H9 (cell line): ENCODE measurements around the gene ZNF319. TPM values are rescaled to one million over a fixed set of nuclear protein-coding genes. Genes with fewer than 3 reads are reported as not detected.

Source experiments
- DNase-seq: peaks from one replicate; pipeline ENCODE4 v3.0.0-alpha.2; 2017
- H2AFZ ChIP-seq: one replicate; pipeline ENCODE4 v1.6.1; 2013; ENCODE audit warnings: mild to moderate bottlenecking, low read length, control low read depth, moderate library complexity
- H2AK5ac ChIP-seq: 2 replicates; pipeline ENCODE4 v1.6.1; 2013; ENCODE audit warnings: low read length, control low read depth, mixed read lengths; ENCODE audit not compliant: insufficient read length
- H2BK120ac ChIP-seq: one replicate; pipeline ENCODE4 v1.6.1; 2013; ENCODE audit warnings: low read depth, mild to moderate bottlenecking, low read length, control low read depth, inconsistent platforms; ENCODE audit not compliant: poor library complexity, severe bottlenecking
- H2BK12ac ChIP-seq: 2 replicates; pipeline ENCODE4 v1.6.1; 2013; ENCODE audit warnings: low read length, control low read depth, mixed read lengths, low read depth; ENCODE audit not compliant: insufficient read length
- H2BK15ac ChIP-seq: 2 replicates; pipeline ENCODE4 v1.6.1; 2013; ENCODE audit warnings: low read depth, low read length, control low read depth
- H2BK20ac ChIP-seq: one replicate; pipeline ENCODE4 v1.6.1; 2013; ENCODE audit warnings: low read depth, mild to moderate bottlenecking, low read length, control low read depth, inconsistent platforms; ENCODE audit not compliant: poor library complexity, severe bottlenecking
- H2BK5ac ChIP-seq: 2 replicates; pipeline ENCODE4 v1.6.1; 2013; ENCODE audit warnings: low read length, control low read depth, mixed read lengths; ENCODE audit not compliant: insufficient read length
- H3K14ac ChIP-seq: 2 replicates; pipeline ENCODE4 v1.6.1; 2013; ENCODE audit warnings: low read length, control low read depth; ENCODE audit not compliant: insufficient read depth
- H3K18ac ChIP-seq: 2 replicates; pipeline ENCODE4 v1.6.1; 2013; ENCODE audit warnings: low read depth, mild to moderate bottlenecking, mixed read lengths, low read length, control low read depth; ENCODE audit not compliant: insufficient read length
- H3K23ac ChIP-seq: 2 replicates; pipeline ENCODE4 v1.6.1; 2013; ENCODE audit warnings: low read length, control low read depth, mixed read lengths, low read depth; ENCODE audit not compliant: insufficient read length
- H3K23me2 ChIP-seq: 2 replicates; pipeline ENCODE4 v1.6.1; 2013; ENCODE audit warnings: low read depth, mild to moderate bottlenecking, mixed read lengths, low read length, control low read depth; ENCODE audit not compliant: insufficient read length, poor library complexity, severe bottlenecking
- H3K27ac ChIP-seq: 2 replicates; pipeline ENCODE4 v1.5.1; 2013; ENCODE audit warnings: low read length, control low read depth, mixed read lengths, low read depth; ENCODE audit not compliant: insufficient read length
- H3K27me3 ChIP-seq: 2 replicates; pipeline ENCODE4 v1.6.1; 2013; ENCODE audit warnings: low read length, control low read depth, inconsistent platforms; ENCODE audit not compliant: insufficient read depth
- H3K4ac ChIP-seq: 2 replicates; pipeline ENCODE4 v1.6.1; 2013; ENCODE audit warnings: low read depth, mild to moderate bottlenecking, control low read depth, inconsistent platforms, low read length, moderate library complexity
- H3K4me1 ChIP-seq: 2 replicates; pipeline ENCODE4 v1.6.1; 2013; ENCODE audit warnings: low read length, control low read depth, inconsistent platforms; ENCODE audit not compliant: insufficient read depth
- H3K4me2 ChIP-seq: 2 replicates; pipeline ENCODE4 v1.6.1; 2013; ENCODE audit warnings: low read length, control low read depth, mixed read lengths; ENCODE audit not compliant: insufficient read length, insufficient read depth
- H3K56ac ChIP-seq: 2 replicates; pipeline ENCODE4 v1.6.1; 2013; ENCODE audit warnings: low read depth, mild to moderate bottlenecking, mixed read lengths, low read length, control low read depth; ENCODE audit not compliant: insufficient read length
- H3K79me1 ChIP-seq: 2 replicates; pipeline ENCODE4 v1.6.1; 2013; ENCODE audit warnings: low read depth, mild to moderate bottlenecking, moderate library complexity, low read length, control low read depth, inconsistent platforms; ENCODE audit not compliant: insufficient read depth, poor library complexity, severe bottlenecking
- H3K79me2 ChIP-seq: 2 replicates; pipeline ENCODE4 v1.6.1; 2013; ENCODE audit warnings: low read length, control low read depth, inconsistent platforms; ENCODE audit not compliant: insufficient read depth
- H3K9ac ChIP-seq: 2 replicates; pipeline ENCODE4 v1.6.1; 2013; ENCODE audit warnings: low read length, control low read depth, mixed read lengths; ENCODE audit not compliant: insufficient read length; ENCODE audit errors: extremely low read depth
- H3K9me3 ChIP-seq: one replicate; pipeline ENCODE4 v1.6.1; 2013; ENCODE audit warnings: low read depth, low read length, inconsistent platforms; ENCODE audit not compliant: control insufficient read depth
- H3T11ph ChIP-seq: one replicate; pipeline ENCODE4 v1.6.1; 2013; ENCODE audit warnings: mild to moderate bottlenecking, low read length, control low read depth, inconsistent platforms
- H4K20me1 ChIP-seq: one replicate; pipeline ENCODE4 v1.6.1; 2013; ENCODE audit not compliant: control insufficient read depth, insufficient read length, insufficient read depth
- H4K5ac ChIP-seq: 2 replicates; pipeline ENCODE4 v1.6.1; 2013; ENCODE audit warnings: low read depth, mild to moderate bottlenecking, mixed read lengths, low read length, control low read depth; ENCODE audit not compliant: insufficient read length
- H4K8ac ChIP-seq: replicated peaks from 2 replicates; pipeline ENCODE4 v1.6.1; 2013; ENCODE audit warnings: low read length, control low read depth, mixed read lengths, low read depth; ENCODE audit not compliant: insufficient read length
- H4K91ac ChIP-seq: 2 replicates; pipeline ENCODE4 v1.6.1; 2013; ENCODE audit warnings: low read depth, mild to moderate bottlenecking, moderate library complexity, mixed read lengths, low read length, control low read depth; ENCODE audit not compliant: insufficient read length
- H3K27ac Mint-ChIP-seq, 3 experiments: 2 replicates in 2 of 3; 3 replicates in 1 of 3; pipeline ENCODE4 v1.8.0; 2020 to 2021; ENCODE audit warnings: mixed read lengths in 3 of 3, mild to moderate bottlenecking in 1 of 3, moderate library complexity in 1 of 3
- H3K27me3 Mint-ChIP-seq: 2 replicates; pipeline ENCODE4 v1.8.0; 2021; ENCODE audit warnings: low read depth, mild to moderate bottlenecking, moderate library complexity, mixed read lengths
- H3K36me3 Mint-ChIP-seq, 3 experiments: 2 replicates in 2 of 3; 3 replicates in 1 of 3; pipeline ENCODE4 v1.8.0; 2020 to 2021; ENCODE audit warnings: low read depth in 3 of 3, mixed read lengths in 3 of 3; ENCODE audit not compliant: insufficient read depth in 1 of 3
- H3K4me1 Mint-ChIP-seq, 2 experiments: 2 replicates each; pipeline ENCODE4 v1.8.0; 2020; ENCODE audit warnings: mixed read lengths in 2 of 2
- H3K4me3 Mint-ChIP-seq, 2 experiments: 2 replicates in 1 of 2; 3 replicates in 1 of 2; pipeline ENCODE4 v1.8.0; 2020 to 2021; ENCODE audit warnings: mild to moderate bottlenecking in 2 of 2, mixed read lengths in 2 of 2, moderate library complexity in 1 of 2
- H3K9me3 Mint-ChIP-seq, 2 experiments: 2 replicates in 1 of 2; 3 replicates in 1 of 2; pipeline ENCODE4 v1.8.0; 2020; ENCODE audit warnings: mild to moderate bottlenecking in 2 of 2, mixed read lengths in 2 of 2, moderate library complexity in 1 of 2
- WGBS: extraction: QIAGEN DNeasy Blood & Tissue Kit; methylation state at CpG from one replicate; pipeline ENCODE4 v1.1.7; 2013; ENCODE audit warnings: missing lambda C conversion rate, low lambda C conversion rate, mixed read lengths; ENCODE audit not compliant: insufficient read length; ENCODE audit errors: extremely low coverage; 5-methylcytosine and 5-hydroxymethylcytosine counted together
- total RNA-seq: library from RNA; stranded (reverse); gene quantifications from 2 replicates; pipeline ENCODE4 v1.2.1, GENCODE V29; 2021
- TF ChIP-seq, protein P1 (sequence below): fragments of 200-600 bp; sonication (generic); conservative IDR thresholded peaks from 3 replicates; pipeline ENCODE4 v1.8.0; 2021; ENCODE audit warnings: antibody characterized with exemption, mild to moderate bottlenecking

ZNF319 gene
- total RNA-seq, 1 experiment from 2014 or later: 5.6 TPM

DNA sequence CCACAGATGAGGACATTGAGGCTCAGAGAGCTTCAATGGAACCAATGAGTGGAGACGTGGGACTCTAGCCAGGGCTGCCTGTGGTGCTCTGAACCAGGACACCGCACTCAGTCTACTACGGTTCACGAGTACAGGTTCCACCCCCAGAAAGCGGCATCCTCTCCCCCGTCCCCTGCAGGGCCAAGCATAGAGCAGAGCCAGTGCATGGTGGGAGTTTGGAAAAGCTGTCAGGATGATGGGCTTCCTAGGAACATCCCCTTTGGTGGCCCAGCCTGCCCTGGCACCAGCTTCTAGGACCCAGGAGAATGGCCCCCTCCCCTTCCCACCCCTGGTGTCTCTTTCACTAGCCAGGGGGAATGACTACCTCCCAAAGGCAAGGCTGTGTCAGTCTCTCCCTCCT, 8.4 kb downstream of the ZNF319 start:
- no peaks in the 10 kb centered on the region for H3K23me2 ChIP-seq
- H4K20me1 ChIP-seq: no peaks in the 10 kb centered on the region
- Mint-ChIP-seq H3K36me3 (peaks cover 0 to 5% (median 4%) of the 10 kb centered on the region in 3 experiments; a peak in 5 of 7 replicates), H3K27me3 (peaks cover 16% of the 10 kb centered on the region), H3K27ac (no peak overlapping the region), H3K4me1 (peaks cover 7 to 8% of the 10 kb centered on the region in 2 experiments), H3K9me3 (no peaks in the 10 kb centered on the region), H3K4me3 (peak overlapping the region in 1 of 2 experiments; percentile 31; a peak in 1 of 5 replicates)
- no peak overlapping the region for H2BK120ac ChIP-seq
- H4K5ac ChIP-seq: no peak overlapping the region
- no peaks in the 10 kb centered on the region for H3K27me3 ChIP-seq
- H3K9ac ChIP-seq: no peak overlapping the region
- DNase-seq: no peak
- H3K79me1 ChIP-seq: no peaks in the 10 kb centered on the region
- H3K79me2 ChIP-seq: no peaks in the 10 kb centered on the region
- no peak overlapping the region for H2AK5ac ChIP-seq
- H3T11ph ChIP-seq: no peak overlapping the region
- no peak overlapping the region for H3K4ac ChIP-seq
- no CpG with 5 or more reads among the region's 6 CpGs for WGBS
- H3K4me1 ChIP-seq: no peaks in the 10 kb centered on the region; the same call in 1 of the 2 replicates
- no peaks in the 10 kb centered on the region for H3K9me3 ChIP-seq
- H2BK20ac ChIP-seq: no peak overlapping the region
- no peak overlapping the region for H2BK5ac ChIP-seq
- H3K4me2 ChIP-seq: no peak overlapping the region
- H3K56ac ChIP-seq: no peak overlapping the region
- H2BK12ac ChIP-seq: no peak overlapping the region
- TF ChIP-seq, protein P1, sequence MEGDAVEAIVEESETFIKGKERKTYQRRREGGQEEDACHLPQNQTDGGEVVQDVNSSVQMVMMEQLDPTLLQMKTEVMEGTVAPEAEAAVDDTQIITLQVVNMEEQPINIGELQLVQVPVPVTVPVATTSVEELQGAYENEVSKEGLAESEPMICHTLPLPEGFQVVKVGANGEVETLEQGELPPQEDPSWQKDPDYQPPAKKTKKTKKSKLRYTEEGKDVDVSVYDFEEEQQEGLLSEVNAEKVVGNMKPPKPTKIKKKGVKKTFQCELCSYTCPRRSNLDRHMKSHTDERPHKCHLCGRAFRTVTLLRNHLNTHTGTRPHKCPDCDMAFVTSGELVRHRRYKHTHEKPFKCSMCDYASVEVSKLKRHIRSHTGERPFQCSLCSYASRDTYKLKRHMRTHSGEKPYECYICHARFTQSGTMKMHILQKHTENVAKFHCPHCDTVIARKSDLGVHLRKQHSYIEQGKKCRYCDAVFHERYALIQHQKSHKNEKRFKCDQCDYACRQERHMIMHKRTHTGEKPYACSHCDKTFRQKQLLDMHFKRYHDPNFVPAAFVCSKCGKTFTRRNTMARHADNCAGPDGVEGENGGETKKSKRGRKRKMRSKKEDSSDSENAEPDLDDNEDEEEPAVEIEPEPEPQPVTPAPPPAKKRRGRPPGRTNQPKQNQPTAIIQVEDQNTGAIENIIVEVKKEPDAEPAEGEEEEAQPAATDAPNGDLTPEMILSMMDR: no peak
- no peak overlapping the region for H4K91ac ChIP-seq
- H3K23ac ChIP-seq: no peak overlapping the region
- H4K8ac ChIP-seq: no peak overlapping the region
- H3K18ac ChIP-seq: no peak overlapping the region
- no peak overlapping the region for H3K14ac ChIP-seq
- H3K27ac ChIP-seq: no peak overlapping the region
- H2BK15ac ChIP-seq: no peak overlapping the region
- no peak overlapping the region for H2AFZ ChIP-seq
